Stimulated activated CD4-positive, alpha-beta T cell treated with anti-CD3 and anti-CD28 coated beads, Interleukin-15, amount 100 ng/mL, for 1 hour (primary cell): ENCODE measurements around the gene CEACAM7.
"Not testable (repeated sequence)": the region's sequence is repeated elsewhere in the genome, so short reads cannot be mapped to it uniquely, and the experiment has no call there.

Experiments
- DNase-seq, 2 donors: peaks; one replicate each; pipeline ENCODE4 v3.0.0-alpha.2; 2020; ENCODE audit warnings: low read depth in 1 of 2, low spot score in 1 of 2

CEACAM7 gene

GRCh38 chr19:41688098-41688497 is at the start of gene CEACAM7:
Gene CEACAM7, minus strand, starts transcription at chr19:41688270. Its CDS starts 105 bp downstream, at chr19:41688165.
- DNase-seq = no peak

- no peak for DNase-seq
Measured at GRCh38 chr19:41735071-41735600, 47.1 kb upstream of the CEACAM7 start.

- no peak for DNase-seq
Measured at GRCh38 chr19:41734585-41734984, 46.5 kb upstream of the CEACAM7 start.

- DNase-seq = no peak
Measured at GRCh38 chr19:41734156-41734555, 46.1 kb upstream of the CEACAM7 start.

GRCh38 chr19:41726493-41726892 is 38.4 kb upstream of the CEACAM7 start:
- no peak for DNase-seq

GRCh38 chr19:41720103-41720502 is 32.0 kb upstream of the CEACAM7 start:
- DNase-seq = no peak

GRCh38 chr19:41718761-41719160 is 30.7 kb upstream of the CEACAM7 start:
- DNase-seq = no peak

- DNase-seq = no peak
Measured at GRCh38 chr19:41714598-41714997, 26.5 kb upstream of the CEACAM7 start.

- no peak for DNase-seq
Measured at GRCh38 chr19:41711376-41712261, 23.5 kb upstream of the CEACAM7 start.

GRCh38 chr19:41709951-41710645 is 22.0 kb upstream of the CEACAM7 start:
- no peak for DNase-seq

GRCh38 chr19:41709516-41709915 is 21.4 kb upstream of the CEACAM7 start:
- not testable (repeated sequence) for DNase-seq

- no peak for DNase-seq
Measured at GRCh38 chr19:41708481-41708880, 20.4 kb upstream of the CEACAM7 start, which contains the start of gene CEACAM5. Gene CEACAM5, plus strand, starts transcription at chr19:41708626. Its CDS starts 106 bp downstream, at chr19:41708732.

GRCh38 chr19:41707871-41708371 is 19.9 kb upstream of the CEACAM7 start:
- DNase-seq = no peak

- DNase-seq = no peak
Measured at GRCh38 chr19:41707502-41707812, 19.4 kb upstream of the CEACAM7 start.

GRCh38 chr19:41706741-41707501 is 18.9 kb upstream of the CEACAM7 start:
- DNase-seq = peak; percentile 49 to 53

- DNase-seq = no peak
Measured at GRCh38 chr19:41705393-41706174, 17.5 kb upstream of the CEACAM7 start.

GRCh38 chr19:41703602-41704293 is 15.7 kb upstream of the CEACAM7 start:
- DNase-seq = no peak

- no peak for DNase-seq
Measured at GRCh38 chr19:41702171-41702651, 14.1 kb upstream of the CEACAM7 start.

GRCh38 chr19:41701401-41702075 is 13.5 kb upstream of the CEACAM7 start:
- DNase-seq = no peak
